ENCODE measurements around the gene UBE2D2.
"Not testable (repeated sequence)": the region's sequence is repeated elsewhere in the genome, so short reads cannot be mapped to it uniquely, and the experiment has no call there.

GRCh38 chr5:139550051-139550872 is 10.9 kb upstream of the UBE2D2 start:
- TF ChIP-seq, protein P1, sequence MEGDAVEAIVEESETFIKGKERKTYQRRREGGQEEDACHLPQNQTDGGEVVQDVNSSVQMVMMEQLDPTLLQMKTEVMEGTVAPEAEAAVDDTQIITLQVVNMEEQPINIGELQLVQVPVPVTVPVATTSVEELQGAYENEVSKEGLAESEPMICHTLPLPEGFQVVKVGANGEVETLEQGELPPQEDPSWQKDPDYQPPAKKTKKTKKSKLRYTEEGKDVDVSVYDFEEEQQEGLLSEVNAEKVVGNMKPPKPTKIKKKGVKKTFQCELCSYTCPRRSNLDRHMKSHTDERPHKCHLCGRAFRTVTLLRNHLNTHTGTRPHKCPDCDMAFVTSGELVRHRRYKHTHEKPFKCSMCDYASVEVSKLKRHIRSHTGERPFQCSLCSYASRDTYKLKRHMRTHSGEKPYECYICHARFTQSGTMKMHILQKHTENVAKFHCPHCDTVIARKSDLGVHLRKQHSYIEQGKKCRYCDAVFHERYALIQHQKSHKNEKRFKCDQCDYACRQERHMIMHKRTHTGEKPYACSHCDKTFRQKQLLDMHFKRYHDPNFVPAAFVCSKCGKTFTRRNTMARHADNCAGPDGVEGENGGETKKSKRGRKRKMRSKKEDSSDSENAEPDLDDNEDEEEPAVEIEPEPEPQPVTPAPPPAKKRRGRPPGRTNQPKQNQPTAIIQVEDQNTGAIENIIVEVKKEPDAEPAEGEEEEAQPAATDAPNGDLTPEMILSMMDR (IDR thresholded peaks at IDR 0.05) = not testable (repeated sequence)
- TF ChIP-seq NR3C1 (IDR thresholded peaks at IDR 0.05); HDAC2 (IDR thresholded peaks at IDR 0.05); SMC3 (IDR thresholded peaks at IDR 0.05); RNF2 (IDR thresholded peaks at IDR 0.05; ENCODE audit: borderline replicate concordance, low read depth); POLR2A (IDR thresholded peaks at IDR 0.05; ENCODE audit: low read length); ESRRA (IDR thresholded peaks at IDR 0.05; ENCODE audit: borderline replicate concordance, low read length): not testable (repeated sequence)
- TF ChIP-seq, protein P2, sequence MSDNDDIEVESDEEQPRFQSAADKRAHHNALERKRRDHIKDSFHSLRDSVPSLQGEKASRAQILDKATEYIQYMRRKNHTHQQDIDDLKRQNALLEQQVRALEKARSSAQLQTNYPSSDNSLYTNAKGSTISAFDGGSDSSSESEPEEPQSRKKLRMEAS (IDR thresholded peaks at IDR 0.05) = not testable (repeated sequence)
- peak; percentile 48 for TF ChIP-seq MAFK (IDR thresholded peaks at IDR 0.05; ENCODE audit: partially characterized antibody)
